ENCODE data around the gene CMTM8. TPM values are rescaled to one million over a fixed set of nuclear protein-coding genes. Genes with fewer than 3 reads are reported as not detected.

Gene CMTM8
- total and polyA plus RNA-seq, 10 of the 15 experiments (the other 5 are each of a cell fraction or from before 2014, with no cell fraction given), result 0.11 to 0.23 TPM; not detected in 8

DNA sequence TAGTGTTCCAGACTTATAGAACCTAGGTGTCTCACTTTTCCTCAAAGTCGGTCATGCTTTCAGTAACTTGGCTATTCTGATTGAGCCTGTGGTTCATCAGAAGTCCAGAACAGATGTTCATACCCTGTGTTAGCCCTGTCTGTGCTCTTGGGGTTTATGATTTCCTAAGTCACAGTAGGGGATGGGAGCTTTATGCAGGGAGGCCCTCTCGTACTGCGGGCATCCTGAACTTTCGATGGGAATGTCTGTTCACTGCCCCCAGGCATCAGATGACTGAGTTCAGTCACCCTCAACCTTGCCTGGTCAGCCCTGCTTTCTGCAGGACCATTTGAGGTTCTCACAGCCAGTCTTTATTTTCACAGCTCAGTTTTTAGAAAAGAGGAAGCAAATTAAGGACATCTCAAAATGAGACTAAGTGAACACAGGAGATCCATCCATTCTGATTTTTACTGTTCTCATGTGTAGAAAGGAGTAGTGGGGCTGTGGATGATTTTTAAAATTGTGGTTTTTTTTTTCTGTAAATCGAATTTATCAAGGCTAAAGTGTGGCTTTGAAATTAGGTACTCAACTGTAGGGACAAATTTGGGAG, 71.3 kb downstream of the CMTM8 start (continued):
- TF ChIP-seq, protein P1, sequence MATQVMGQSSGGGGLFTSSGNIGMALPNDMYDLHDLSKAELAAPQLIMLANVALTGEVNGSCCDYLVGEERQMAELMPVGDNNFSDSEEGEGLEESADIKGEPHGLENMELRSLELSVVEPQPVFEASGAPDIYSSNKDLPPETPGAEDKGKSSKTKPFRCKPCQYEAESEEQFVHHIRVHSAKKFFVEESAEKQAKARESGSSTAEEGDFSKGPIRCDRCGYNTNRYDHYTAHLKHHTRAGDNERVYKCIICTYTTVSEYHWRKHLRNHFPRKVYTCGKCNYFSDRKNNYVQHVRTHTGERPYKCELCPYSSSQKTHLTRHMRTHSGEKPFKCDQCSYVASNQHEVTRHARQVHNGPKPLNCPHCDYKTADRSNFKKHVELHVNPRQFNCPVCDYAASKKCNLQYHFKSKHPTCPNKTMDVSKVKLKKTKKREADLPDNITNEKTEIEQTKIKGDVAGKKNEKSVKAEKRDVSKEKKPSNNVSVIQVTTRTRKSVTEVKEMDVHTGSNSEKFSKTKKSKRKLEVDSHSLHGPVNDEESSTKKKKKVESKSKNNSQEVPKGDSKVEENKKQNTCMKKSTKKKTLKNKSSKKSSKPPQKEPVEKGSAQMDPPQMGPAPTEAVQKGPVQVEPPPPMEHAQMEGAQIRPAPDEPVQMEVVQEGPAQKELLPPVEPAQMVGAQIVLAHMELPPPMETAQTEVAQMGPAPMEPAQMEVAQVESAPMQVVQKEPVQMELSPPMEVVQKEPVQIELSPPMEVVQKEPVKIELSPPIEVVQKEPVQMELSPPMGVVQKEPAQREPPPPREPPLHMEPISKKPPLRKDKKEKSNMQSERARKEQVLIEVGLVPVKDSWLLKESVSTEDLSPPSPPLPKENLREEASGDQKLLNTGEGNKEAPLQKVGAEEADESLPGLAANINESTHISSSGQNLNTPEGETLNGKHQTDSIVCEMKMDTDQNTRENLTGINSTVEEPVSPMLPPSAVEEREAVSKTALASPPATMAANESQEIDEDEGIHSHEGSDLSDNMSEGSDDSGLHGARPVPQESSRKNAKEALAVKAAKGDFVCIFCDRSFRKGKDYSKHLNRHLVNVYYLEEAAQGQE (IDR thresholded peaks at IDR 0.05; ENCODE audit: low read depth, low read length), result no peak

DNA sequence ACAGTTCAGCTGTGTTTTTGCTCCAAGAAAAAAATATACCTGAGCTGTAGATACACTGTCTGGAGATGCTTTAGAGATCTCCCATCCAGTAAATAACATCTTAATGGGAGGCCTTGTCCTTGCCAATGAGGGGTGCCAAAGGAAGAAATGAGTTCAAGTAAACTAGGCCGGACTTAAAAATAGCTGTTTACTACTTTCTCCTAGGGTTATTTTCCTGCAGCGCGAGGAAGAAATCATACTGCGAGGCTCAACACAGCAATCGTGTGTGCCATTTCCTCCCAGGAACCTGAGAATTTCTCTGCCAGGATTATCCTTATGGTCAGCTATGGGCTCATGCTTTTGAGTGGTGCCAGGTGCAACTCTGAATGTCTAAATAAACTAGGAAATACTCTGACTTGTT, 71.9 kb downstream of the CMTM8 start:
- Histone ChIP-seq H2AFZ (ENCODE audit: control insufficient read depth, low read depth, low read length) (no peak overlapping the region), H3K9me3 (replicated peaks; ENCODE audit: control insufficient read depth, insufficient read depth, low read length) (no peaks in the 10 kb centered on the region), H3K4me1 (ENCODE audit: control insufficient read depth, insufficient read depth, low read length) (peaks cover 4% of the 10 kb centered on the region), H3K27ac (ENCODE audit: control insufficient read depth, insufficient read depth) (no peak overlapping the region), H3K4me2 (ENCODE audit: control insufficient read depth, insufficient read depth) (no peak overlapping the region), H3K36me3 (ENCODE audit: control insufficient read depth in 2 of 2, insufficient read depth in 2 of 2, low read length in 1 of 2) (no peaks in the 10 kb centered on the region), H3K79me2 (ENCODE audit: control insufficient read depth, insufficient read depth, low read length) (no peaks in the 10 kb centered on the region), H4K20me1 (ENCODE audit: control insufficient read depth, insufficient read depth) (no peaks in the 10 kb centered on the region), H3K9ac (ENCODE audit: control insufficient read depth, insufficient read depth, low read length) (no peak overlapping the region), H3K4me3 (no peak overlapping the region), H3K27me3 (replicated peaks in 1 of 2; ENCODE audit: control insufficient read depth in 2 of 2, insufficient read depth in 2 of 2, low read length in 1 of 2) (peaks cover 0 to 3% of the 10 kb centered on the region in 2 experiments; a peak in 1 of 4 replicates)
- ChIA-PET SMC1A (ENCODE audit: uncharacterized antibody, unreplicated experiment) (interaction anchor here (1.2 kb wide), 1 partner anchor 65 kb away, joined by 3 read pairs; no protein-coding TSS in a partner anchor), CTCF (interaction anchor here (1.0 to 2.1 kb wide), 5 partner anchors 13 to 267 kb away, joined by 3 to 8 read pairs (median 4); no protein-coding TSS in a partner anchor), RAD21 (ENCODE audit: unreplicated experiment) (interaction anchor here (0.9 to 1.3 kb wide), 3 partner anchors 12 to 159 kb away, joined by 3 to 4 read pairs (median 4); no protein-coding TSS in a partner anchor), POLR2A (no interaction called here)
- in situ Hi-C loops (cut with MboI) (no loop called here), intact Hi-C loops (cut with micrococcal nuclease; ENCODE audit: unreplicated experiment) (no loop called here)
- FAIRE-seq (no peak), ATAC-seq (no peak), DNase-seq (ENCODE audit: low read depth, low spot score) (no peak)
- no TSS peak for BruUV-seq (replicated peaks)
- 90% methylated on average over 5 of the region's 5 CpGs for WGBS (ENCODE audit: insufficient coverage, insufficient replicate concordance, low lambda C conversion rate, missing lambda C conversion rate)
- no peak for TF ChIP-seq PAX5 (IDR thresholded peaks at IDR 0.05; ENCODE audit: borderline replicate concordance, low read depth, low read length)
- no peak for TF ChIP-seq ATF7 (IDR thresholded peaks at IDR 0.05; ENCODE audit: low read depth)
- no peak for TF ChIP-seq NFXL1 (IDR thresholded peaks at IDR 0.05; ENCODE audit: borderline replicate concordance)
- TF ChIP-seq POLR2A (IDR thresholded peaks at IDR 0.05; ENCODE audit: low read depth, low read length), result no peak
- TF ChIP-seq EGR1 (IDR thresholded peaks at IDR 0.05; ENCODE audit: borderline replicate concordance in 1 of 2, low read depth in 2 of 2, low read length in 2 of 2), result no peak
- TF ChIP-seq, protein P2, sequence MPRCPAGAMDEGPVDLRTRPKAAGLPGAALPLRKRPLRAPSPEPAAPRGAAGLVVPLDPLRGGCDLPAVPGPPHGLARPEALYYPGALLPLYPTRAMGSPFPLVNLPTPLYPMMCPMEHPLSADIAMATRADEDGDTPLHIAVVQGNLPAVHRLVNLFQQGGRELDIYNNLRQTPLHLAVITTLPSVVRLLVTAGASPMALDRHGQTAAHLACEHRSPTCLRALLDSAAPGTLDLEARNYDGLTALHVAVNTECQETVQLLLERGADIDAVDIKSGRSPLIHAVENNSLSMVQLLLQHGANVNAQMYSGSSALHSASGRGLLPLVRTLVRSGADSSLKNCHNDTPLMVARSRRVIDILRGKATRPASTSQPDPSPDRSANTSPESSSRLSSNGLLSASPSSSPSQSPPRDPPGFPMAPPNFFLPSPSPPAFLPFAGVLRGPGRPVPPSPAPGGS (IDR thresholded peaks at IDR 0.05; ENCODE audit: borderline replicate concordance, insufficient read depth, low read depth, low read length, poor library complexity, severe bottlenecking), result no peak
- TF ChIP-seq CEBPB (IDR thresholded peaks at IDR 0.05; ENCODE audit: borderline replicate concordance in 1 of 2, low read depth in 2 of 2, low read length in 2 of 2), result no peak
- TF ChIP-seq HCFC1 (IDR thresholded peaks at IDR 0.05; ENCODE audit: low read length), result no peak
- TF ChIP-seq SP1 (IDR thresholded peaks at IDR 0.05; ENCODE audit: low read depth, low read length), result no peak
- no peak for TF ChIP-seq RB1 (IDR thresholded peaks at IDR 0.05; ENCODE audit: borderline replicate concordance)
- TF ChIP-seq, protein P3, sequence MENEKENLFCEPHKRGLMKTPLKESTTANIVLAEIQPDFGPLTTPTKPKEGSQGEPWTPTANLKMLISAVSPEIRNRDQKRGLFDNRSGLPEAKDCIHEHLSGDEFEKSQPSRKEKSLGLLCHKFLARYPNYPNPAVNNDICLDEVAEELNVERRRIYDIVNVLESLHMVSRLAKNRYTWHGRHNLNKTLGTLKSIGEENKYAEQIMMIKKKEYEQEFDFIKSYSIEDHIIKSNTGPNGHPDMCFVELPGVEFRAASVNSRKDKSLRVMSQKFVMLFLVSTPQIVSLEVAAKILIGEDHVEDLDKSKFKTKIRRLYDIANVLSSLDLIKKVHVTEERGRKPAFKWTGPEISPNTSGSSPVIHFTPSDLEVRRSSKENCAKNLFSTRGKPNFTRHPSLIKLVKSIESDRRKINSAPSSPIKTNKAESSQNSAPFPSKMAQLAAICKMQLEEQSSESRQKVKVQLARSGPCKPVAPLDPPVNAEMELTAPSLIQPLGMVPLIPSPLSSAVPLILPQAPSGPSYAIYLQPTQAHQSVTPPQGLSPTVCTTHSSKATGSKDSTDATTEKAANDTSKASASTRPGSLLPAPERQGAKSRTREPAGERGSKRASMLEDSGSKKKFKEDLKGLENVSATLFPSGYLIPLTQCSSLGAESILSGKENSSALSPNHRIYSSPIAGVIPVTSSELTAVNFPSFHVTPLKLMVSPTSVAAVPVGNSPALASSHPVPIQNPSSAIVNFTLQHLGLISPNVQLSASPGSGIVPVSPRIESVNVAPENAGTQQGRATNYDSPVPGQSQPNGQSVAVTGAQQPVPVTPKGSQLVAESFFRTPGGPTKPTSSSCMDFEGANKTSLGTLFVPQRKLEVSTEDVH (IDR thresholded peaks at IDR 0.05; ENCODE audit: low read depth, partially characterized antibody), result no peak
- TF ChIP-seq MXI1 (IDR thresholded peaks at IDR 0.05; ENCODE audit: low read depth, low read length), result no peak
- TF ChIP-seq DPF2 (IDR thresholded peaks at IDR 0.05), result no peak
